ENCODE data around the gene MRAP2. TPM values are rescaled to one million over a fixed set of nuclear protein-coding genes. Genes with fewer than 3 reads are reported as not detected.

Gene MRAP2
- total RNA-seq, 1 experiment from 2014 or later, result 0.07 TPM

- Histone ChIP-seq H3K36me3 (ENCODE audit: low read depth, low read length) (no peaks in the 10 kb centered on the region), H4K20me1 (ENCODE audit: low read length) (no peaks in the 10 kb centered on the region), H3K4me1 (ENCODE audit: insufficient read depth, low read length) (no peaks in the 10 kb centered on the region), H3F3A (ENCODE audit: low read length, unreplicated experiment) (no peaks in the 10 kb centered on the region), H3K27ac (ENCODE audit: low read length) (no peak overlapping the region), H2AFZ (ENCODE audit: low read length) (no peak overlapping the region), H3K9me3 (ENCODE audit: low read length) (no peaks in the 10 kb centered on the region), H3K4me3 (ENCODE audit: low read length) (no peak overlapping the region), H3K27me3 (ENCODE audit: low read length) (peaks cover 36% of the 10 kb centered on the region), H3K4me2 (ENCODE audit: low read length) (no peak overlapping the region), H3K79me2 (ENCODE audit: low read length) (no peaks in the 10 kb centered on the region), H3K9me2 (replicated peaks; ENCODE audit: low read length) (no peaks in the 10 kb centered on the region), H3K9ac (ENCODE audit: low read length) (no peak overlapping the region)
- intact Hi-C loops (cut with micrococcal nuclease), result no loop called here
- ATAC-seq (no peak), DNase-seq (no peak)
- TF ChIP-seq CTCF (conservative IDR thresholded peaks at IDR 0.05; ENCODE audit: low read depth, low read length), result no peak
- no peak for TF ChIP-seq EZH2phosphoT487 (IDR thresholded peaks at IDR 0.05; ENCODE audit: borderline replicate concordance, low read length)
- no peak for TF ChIP-seq EZH2 (IDR thresholded peaks at IDR 0.05; ENCODE audit: low read length, unreplicated experiment)
- POLR2A ChIA-PET (ENCODE audit: unreplicated experiment), result no interaction called here
- no TSS peak for BruUV-seq (replicated peaks)
- CTCF ChIA-PET, result no interaction called here
Measured at GRCh38 chr6:84055647-84056046, 22.1 kb downstream of the MRAP2 start.

- DNase-seq, result no peak
- Histone ChIP-seq H3K9me2 (replicated peaks; ENCODE audit: low read length) (no peaks in the 10 kb centered on the region), H4K20me1 (ENCODE audit: low read length) (no peaks in the 10 kb centered on the region), H3K9me3 (ENCODE audit: low read length) (no peaks in the 10 kb centered on the region), H3K4me3 (ENCODE audit: low read length) (no peak overlapping the region), H3K27me3 (ENCODE audit: low read length) (peaks cover 36% of the 10 kb centered on the region), H3F3A (ENCODE audit: low read length, unreplicated experiment) (no peaks in the 10 kb centered on the region), H3K9ac (ENCODE audit: low read length) (no peak overlapping the region), H3K4me1 (ENCODE audit: insufficient read depth, low read length) (no peaks in the 10 kb centered on the region), H3K27ac (ENCODE audit: low read length) (no peak overlapping the region), H2AFZ (ENCODE audit: low read length) (no peak overlapping the region), H3K4me2 (ENCODE audit: low read length) (no peak overlapping the region), H3K36me3 (ENCODE audit: low read depth, low read length) (no peaks in the 10 kb centered on the region), H3K79me2 (ENCODE audit: low read length) (no peaks in the 10 kb centered on the region)
- intact Hi-C loops (cut with micrococcal nuclease), result no loop called here
- ATAC-seq, result no peak
- TF ChIP-seq CTCF (conservative IDR thresholded peaks at IDR 0.05; ENCODE audit: low read depth, low read length), result no peak
- no peak for TF ChIP-seq EZH2 (IDR thresholded peaks at IDR 0.05; ENCODE audit: low read length, unreplicated experiment)
- TF ChIP-seq EZH2phosphoT487 (IDR thresholded peaks at IDR 0.05; ENCODE audit: borderline replicate concordance, low read length), result no peak
- POLR2A ChIA-PET (ENCODE audit: unreplicated experiment), result no interaction called here
- BruUV-seq (replicated peaks), result no TSS peak
- CTCF ChIA-PET, result no interaction called here
Measured at GRCh38 chr6:84057908-84058307, 24.3 kb downstream of the MRAP2 start.

GRCh38 chr6:84059082-84059481, 25.5 kb downstream of the MRAP2 start:
- Histone ChIP-seq H3K9ac (ENCODE audit: low read length) (no peak overlapping the region), H3K36me3 (ENCODE audit: low read depth, low read length) (no peaks in the 10 kb centered on the region), H3K4me3 (ENCODE audit: low read length) (no peak overlapping the region), H3K79me2 (ENCODE audit: low read length) (no peaks in the 10 kb centered on the region), H3K27me3 (ENCODE audit: low read length) (peaks cover 36% of the 10 kb centered on the region), H3K27ac (ENCODE audit: low read length) (no peak overlapping the region), H3K4me1 (ENCODE audit: insufficient read depth, low read length) (no peaks in the 10 kb centered on the region), H2AFZ (ENCODE audit: low read length) (no peak overlapping the region), H3K9me2 (replicated peaks; ENCODE audit: low read length) (no peaks in the 10 kb centered on the region), H3K9me3 (ENCODE audit: low read length) (no peaks in the 10 kb centered on the region), H3K4me2 (ENCODE audit: low read length) (no peak overlapping the region), H4K20me1 (ENCODE audit: low read length) (no peaks in the 10 kb centered on the region), H3F3A (ENCODE audit: low read length, unreplicated experiment) (no peaks in the 10 kb centered on the region)
- ATAC-seq (no peak), DNase-seq (no peak)
- no TSS peak for BruUV-seq (replicated peaks)
- CTCF ChIA-PET, result no interaction called here
- TF ChIP-seq EZH2phosphoT487 (IDR thresholded peaks at IDR 0.05; ENCODE audit: borderline replicate concordance, low read length), result no peak
- no peak for TF ChIP-seq CTCF (conservative IDR thresholded peaks at IDR 0.05; ENCODE audit: low read depth, low read length)
- no peak for TF ChIP-seq EZH2 (IDR thresholded peaks at IDR 0.05; ENCODE audit: low read length, unreplicated experiment)
- POLR2A ChIA-PET (ENCODE audit: unreplicated experiment), result no interaction called here
- intact Hi-C loops (cut with micrococcal nuclease), result no loop called here

Measured in PC-3 (cell line).